Right atrium auricular region (tissue), 2 donors: ENCODE data around the gene STK17B. TPM values are rescaled to one million over a fixed set of nuclear protein-coding genes. Genes with fewer than 3 reads are reported as not detected.

Experiments used
- DNase-seq: peaks from one replicate; pipeline ENCODE4 v3.0.0-alpha.2; 2019; ENCODE audit warnings: low spot score
- H3K27ac ChIP-seq, 2 donors: fragments of 200-600 bp; sonication (generic); 1 replicate in 1 of 2; 2 replicates in 1 of 2; pipeline ENCODE4 v1.5.1; 2016 to 2019
- H3K27me3 ChIP-seq, 2 donors: fragments of 200-600 bp; sonication (generic); one replicate each; pipeline versions ENCODE4 v1.5.1 to v1.6.0; 2017 to 2019
- H3K36me3 ChIP-seq: fragments of 200-600 bp; sonication (generic); one replicate; pipeline ENCODE4 v1.5.1; 2016
- H3K4me1 ChIP-seq, 2 donors: fragments of 200-600 bp; sonication (generic); one replicate each; pipeline versions ENCODE4 v1.5.1 to v1.6.0; 2017 to 2019
- H3K4me3 ChIP-seq, 2 donors: fragments of 200-600 bp; sonication (generic); 1 replicate in 1 of 2; 2 replicates in 1 of 2; pipeline ENCODE4 v1.5.1; 2017 to 2019; ENCODE audit warnings: mild to moderate bottlenecking in 1 of 2, moderate library complexity in 1 of 2
- H3K9me3 ChIP-seq, 2 donors: fragments of 200-600 bp; sonication (generic); one replicate each; pipeline ENCODE4 v1.5.1; 2019
- CTCF ChIP-seq, 2 donors: fragments of 200-600 bp; sonication (generic); IDR thresholded peaks; one replicate each; pipeline ENCODE4 v1.5.1; 2019; ENCODE audit warnings: antibody characterized with exemption in 2 of 2
- total RNA-seq, 2 donors: library from RNA; depleted of rRNA; stranded (reverse); fragments of >200 nt; gene quantifications; one replicate each; pipeline ENCODE4 v1.1.0, GENCODE V29; 2016

The STK17B gene
- total RNA-seq, 2 donors from 2014 or later, result 6.7 to 7.9 TPM

GRCh38 chr2:196113061-196113974, 58.1 kb downstream of the STK17B start:
- H3K4me3 ChIP-seq, result no peak overlapping the region
- DNase-seq, result no peak
- no peak for TF ChIP-seq CTCF (IDR thresholded peaks at IDR 0.05)

GRCh38 chr2:196112418-196113034, 58.9 kb downstream of the STK17B start:
- no peaks in the 10 kb centered on the region for H3K4me1 ChIP-seq
- no peaks in the 10 kb centered on the region for H3K36me3 ChIP-seq
- H3K27ac ChIP-seq, result peak overlapping the region; percentile 28 to 69
- no peak for DNase-seq
- H3K9me3 ChIP-seq, result no peaks in the 10 kb centered on the region
- no peak overlapping the region for H3K4me3 ChIP-seq
- no peak for TF ChIP-seq CTCF (IDR thresholded peaks at IDR 0.05)
- H3K27me3 ChIP-seq, result no peaks in the 10 kb centered on the region

More at GRCh38 chr2:196113061-196113974, 58.1 kb downstream of the STK17B start:
- no peaks in the 10 kb centered on the region for H3K9me3 ChIP-seq
- no peaks in the 10 kb centered on the region for H3K27me3 ChIP-seq
- H3K4me1 ChIP-seq, result no peaks in the 10 kb centered on the region
- peak overlapping the region; percentile 28 to 69 for H3K27ac ChIP-seq
- H3K36me3 ChIP-seq, result no peaks in the 10 kb centered on the region

GRCh38 chr2:196108604-196109003, 62.8 kb downstream of the STK17B start:
- H3K4me1 ChIP-seq, result no peaks in the 10 kb centered on the region
- H3K27ac ChIP-seq, result no peak overlapping the region
- no peaks in the 10 kb centered on the region for H3K36me3 ChIP-seq
- no peak for DNase-seq
- H3K27me3 ChIP-seq, result no peaks in the 10 kb centered on the region
- no peak for TF ChIP-seq CTCF (IDR thresholded peaks at IDR 0.05)
- H3K4me3 ChIP-seq, result no peak overlapping the region
- no peaks in the 10 kb centered on the region for H3K9me3 ChIP-seq

GRCh38 chr2:196105951-196106350, 65.4 kb downstream of the STK17B start:
- TF ChIP-seq CTCF (IDR thresholded peaks at IDR 0.05), result no peak
- H3K36me3 ChIP-seq, result no peaks in the 10 kb centered on the region
- no peaks in the 10 kb centered on the region for H3K9me3 ChIP-seq
- DNase-seq, result no peak
- H3K4me3 ChIP-seq, result no peak overlapping the region
- no peaks in the 10 kb centered on the region for H3K27me3 ChIP-seq
- no peak overlapping the region for H3K27ac ChIP-seq
- H3K4me1 ChIP-seq, result no peaks in the 10 kb centered on the region

GRCh38 chr2:196104066-196104465, 67.3 kb downstream of the STK17B start:
- Histone ChIP-seq H3K27ac (no peak overlapping the region), H3K9me3 (no peaks in the 10 kb centered on the region), H3K4me1 (no peaks in the 10 kb centered on the region), H3K36me3 (no peaks in the 10 kb centered on the region), H3K4me3 (no peak overlapping the region), H3K27me3 (no peaks in the 10 kb centered on the region)
- TF ChIP-seq CTCF (IDR thresholded peaks at IDR 0.05), result no peak
- no peak for DNase-seq
